Measurements from ENCODE around the gene GTF2A2.

Gene GTF2A2

DNA sequence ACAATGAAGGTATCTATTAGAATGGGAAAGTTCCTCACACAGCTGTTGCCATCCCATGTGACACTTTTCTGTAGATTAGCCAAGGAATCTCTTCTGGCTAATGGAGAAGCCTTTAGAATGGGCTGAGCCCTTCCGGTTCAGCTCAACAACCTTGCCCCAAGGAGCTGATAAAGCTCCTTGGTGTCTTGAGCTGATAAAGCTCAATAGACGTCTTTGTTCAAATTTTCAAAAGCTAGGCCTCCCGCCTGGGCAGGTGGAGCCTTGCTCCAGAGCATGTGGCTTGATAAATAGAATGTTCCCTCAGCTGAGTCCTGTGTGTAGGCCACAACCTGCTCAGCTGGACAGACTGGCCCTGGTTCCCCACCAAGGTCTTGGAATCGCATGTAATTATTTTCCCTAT is 39.0 kb upstream of the GTF2A2 start:
- no peaks in the 10 kb centered on the region for H3K36me3 ChIP-seq
- H3K4me1 ChIP-seq: no peaks in the 10 kb centered on the region
- no peak overlapping the region for H3K4me3 ChIP-seq
- no peak overlapping the region for H3K27ac ChIP-seq
- intact Hi-C loops (cut with DNase I; ENCODE audit: low total_unique reads): no loop called here
- no peaks in the 10 kb centered on the region for H3K27me3 ChIP-seq
- DNase-seq: no peak
- no peaks in the 10 kb centered on the region for H3K9me3 ChIP-seq
- TF ChIP-seq CTCF (IDR thresholded peaks at IDR 0.05): no peak

GRCh38 chr15:59694779-59695178 is 37.5 kb upstream of the GTF2A2 start:
- DNase-seq: no peak
- Histone ChIP-seq H3K27ac (no peak overlapping the region), H3K27me3 (no peaks in the 10 kb centered on the region), H3K9me3 (no peaks in the 10 kb centered on the region), H3K4me3 (no peak overlapping the region), H3K36me3 (no peaks in the 10 kb centered on the region), H3K4me1 (peaks cover 0 to 4% (median 0%) of the 10 kb centered on the region in 4 donors)
- no peak for TF ChIP-seq CTCF (IDR thresholded peaks at IDR 0.05)
- intact Hi-C loops (cut with DNase I; ENCODE audit: low total_unique reads): no loop called here

GRCh38 chr15:59691194-59691805 is 34.0 kb upstream of the GTF2A2 start:
- Histone ChIP-seq H3K27ac (peak overlapping the region in 1 of 2 donors; percentile 96), H3K4me3 (no peak overlapping the region), H3K27me3 (no peaks in the 10 kb centered on the region), H3K36me3 (no peaks in the 10 kb centered on the region), H3K9me3 (no peaks in the 10 kb centered on the region), H3K4me1 (peaks cover 0 to 24% (median 14%) of the 10 kb centered on the region in 4 donors)
- intact Hi-C loops (cut with DNase I; ENCODE audit: low total_unique reads): no loop called here
- DNase-seq: peak in 1 of 2 donors; percentile 72
- peak; percentile 58 to 65 for TF ChIP-seq CTCF (IDR thresholded peaks at IDR 0.05)

- H3K4me1 ChIP-seq: peaks cover 0 to 39% (median 19%) of the 10 kb centered on the region in 4 donors
- intact Hi-C loops (cut with DNase I; ENCODE audit: low total_unique reads): no loop called here
Observed at GRCh38 chr15:59689626-59690236, 32.4 kb upstream of the GTF2A2 start.

GRCh38 chr15:59688782-59689625 is 31.7 kb upstream of the GTF2A2 start, which contains the start of gene BNIP2:
TSS of gene BNIP2 (minus strand) at chr15:59689320. CDS start at chr15:59682457, 6,863 bp downstream.
- no peak for TF ChIP-seq CTCF (IDR thresholded peaks at IDR 0.05)
- intact Hi-C loops (cut with DNase I; ENCODE audit: low total_unique reads): no loop called here
- peaks cover 0 to 46% (median 20%) of the 10 kb centered on the region in 4 donors for H3K4me1 ChIP-seq

More at GRCh38 chr15:59689626-59690236, 32.4 kb upstream of the GTF2A2 start:
- no peaks in the 10 kb centered on the region for H3K9me3 ChIP-seq
- DNase-seq: peak; percentile 94 to 95
- H3K36me3 ChIP-seq: no peaks in the 10 kb centered on the region
- TF ChIP-seq CTCF (IDR thresholded peaks at IDR 0.05): no peak
- H3K4me3 ChIP-seq: peak overlapping the region; percentile 72 to 86
- H3K27me3 ChIP-seq: no peaks in the 10 kb centered on the region
- peak overlapping the region; percentile 91 to 96 for H3K27ac ChIP-seq

More at GRCh38 chr15:59688782-59689625, 31.7 kb upstream of the GTF2A2 start, which contains the start of gene BNIP2:
- H3K4me3 ChIP-seq: peak within 1 kb of the TSS; percentile 72 to 86
- DNase-seq: peak; percentile 99 to 100
- no peaks in the 10 kb centered on the region for H3K36me3 ChIP-seq
- peak within 1 kb of the TSS; percentile 91 to 96 for H3K27ac ChIP-seq
- no peaks in the 10 kb centered on the region for H3K27me3 ChIP-seq
- no peaks in the 10 kb centered on the region for H3K9me3 ChIP-seq
